Stimulated activated CD8-positive, alpha-beta memory T cell treated with anti-CD3 and anti-CD28 coated beads, Interleukin-15, amount 100 ng/mL, for 4 hours (primary cell): ENCODE measurements around the gene NCAM2.

Source experiments
- DNase-seq, 2 donors: peaks; one replicate each; pipeline ENCODE4 v3.0.0-alpha.2; 2020; ENCODE audit warnings: low read depth in 2 of 2

NCAM2 gene

DNA sequence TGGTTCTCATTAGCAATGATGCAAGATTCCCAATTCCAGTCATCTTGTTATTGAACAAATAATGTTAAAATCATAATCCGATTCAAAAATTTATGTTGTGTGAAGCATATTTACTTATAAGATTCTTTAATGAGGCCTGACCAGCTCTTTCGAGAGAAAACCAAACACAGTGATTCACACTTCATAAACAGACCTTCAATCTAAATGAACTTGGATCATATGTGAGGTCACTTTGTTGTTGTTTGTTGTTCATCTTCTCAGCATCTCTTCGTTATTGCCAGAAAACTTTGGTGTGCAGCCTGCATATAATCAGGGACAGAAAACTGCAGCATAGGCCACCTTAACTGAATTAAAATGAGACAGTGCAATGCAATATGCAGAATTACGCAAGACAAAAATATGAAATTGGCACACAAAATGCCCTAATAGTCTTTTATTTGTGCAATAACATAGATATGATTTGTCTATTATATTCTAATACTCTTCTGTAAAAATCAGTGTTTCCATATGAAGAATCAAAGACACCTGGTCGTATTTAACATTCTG, 30.1 kb downstream of the NCAM2 start:
- DNase-seq, result no peak

DNA sequence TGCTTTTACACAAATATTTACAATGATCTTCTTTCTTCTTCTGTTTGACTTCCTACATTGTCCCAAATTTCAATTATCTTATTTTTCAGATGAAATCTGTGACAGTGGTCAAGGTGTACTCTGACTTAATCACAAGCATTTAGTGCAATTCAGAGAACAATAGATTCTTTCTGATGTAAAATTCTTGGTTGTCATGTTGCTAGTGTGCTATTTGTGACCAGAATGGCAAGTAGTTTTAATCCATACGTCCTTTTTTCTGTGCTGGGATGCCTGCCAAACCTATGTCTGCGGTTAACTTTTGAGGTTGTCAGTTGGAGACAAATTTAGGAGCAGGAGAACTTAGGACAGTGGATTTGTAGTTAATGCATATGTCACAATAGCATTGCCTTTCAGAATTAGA, 31.0 kb downstream of the NCAM2 start:
- DNase-seq, result no peak

DNA sequence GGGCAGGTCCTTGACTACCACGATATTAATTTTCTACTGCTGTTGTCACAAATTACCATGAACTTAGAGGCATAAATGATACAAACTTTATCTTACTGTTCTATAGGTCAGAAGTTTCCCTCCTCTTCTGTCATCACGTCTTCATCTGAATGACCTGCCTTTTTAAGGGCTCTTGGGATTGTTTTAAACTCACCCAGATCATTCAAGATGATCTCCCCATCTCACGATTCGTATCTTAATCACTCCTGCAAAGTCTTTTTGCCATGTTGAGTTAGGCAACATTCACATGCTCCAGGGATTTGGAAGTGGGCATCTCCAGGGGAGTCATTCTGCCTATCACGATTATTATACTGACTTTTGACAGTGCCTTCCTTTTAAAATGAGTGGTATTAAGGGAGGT, 32.1 kb downstream of the NCAM2 start:
- no peak for DNase-seq

DNA sequence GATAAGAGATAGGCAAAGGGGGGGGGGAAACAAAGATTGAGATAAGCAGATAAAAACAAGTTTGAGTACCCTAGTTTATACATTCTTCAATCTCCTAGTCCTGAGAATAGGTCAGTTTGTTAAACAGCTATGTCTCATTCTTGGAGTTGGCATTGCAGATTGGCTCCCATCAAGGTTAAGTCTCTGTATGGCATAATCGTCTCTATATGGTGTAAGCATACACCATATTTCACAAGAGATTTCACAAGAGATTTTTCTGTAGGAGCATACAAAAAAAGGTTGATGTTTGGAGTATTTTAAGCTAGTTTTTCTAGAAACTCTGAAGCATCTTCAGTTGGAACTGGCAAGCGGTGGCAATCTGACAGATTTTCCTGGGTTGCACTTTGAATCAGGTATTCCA, 35.8 kb downstream of the NCAM2 start:
- DNase-seq, result no peak

DNA sequence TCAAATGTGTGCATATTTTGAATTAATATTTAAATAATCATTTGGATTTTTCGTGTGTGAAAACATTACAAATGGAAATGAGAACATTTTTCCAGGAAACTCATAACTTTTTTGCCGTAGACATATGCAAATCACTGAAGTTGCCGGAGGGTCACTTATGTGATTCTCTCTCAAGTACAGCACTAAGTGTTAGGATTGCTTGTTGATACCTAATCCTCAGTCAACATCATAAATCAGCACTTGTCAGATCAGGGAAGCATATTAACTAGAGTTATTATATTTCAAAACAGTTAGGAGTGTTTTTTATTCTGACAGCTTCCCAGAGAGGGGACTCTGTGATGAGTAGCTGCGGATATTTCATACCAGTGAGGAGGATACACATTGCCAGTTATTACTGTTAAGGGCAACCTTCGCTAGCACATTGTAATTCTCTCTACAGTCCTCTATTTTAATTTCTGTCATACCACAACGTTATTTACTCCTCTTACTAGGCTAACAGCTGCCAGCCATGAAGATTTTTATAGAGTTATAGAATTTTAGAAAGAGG, 41.5 kb downstream of the NCAM2 start:
- no peak for DNase-seq

DNA sequence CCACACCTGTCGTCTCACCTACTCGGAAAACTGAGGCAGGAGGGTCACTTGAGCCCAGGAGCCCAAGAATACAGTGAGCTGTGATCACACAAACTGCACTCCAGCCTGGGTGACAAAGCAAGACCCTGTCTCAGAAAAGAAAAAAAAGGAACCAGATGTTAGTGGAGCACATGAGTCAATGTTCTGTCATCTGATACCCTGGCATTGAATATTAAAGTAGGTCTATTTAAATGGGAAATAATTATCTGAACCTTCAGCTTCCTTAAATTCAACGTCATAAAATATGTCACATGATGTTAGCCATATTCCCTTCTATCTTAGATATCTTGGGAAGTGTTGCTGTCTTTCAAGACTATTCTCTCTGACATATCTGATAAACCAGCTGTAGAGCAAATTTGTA, 47.3 kb downstream of the NCAM2 start:
- DNase-seq, result no peak

DNA sequence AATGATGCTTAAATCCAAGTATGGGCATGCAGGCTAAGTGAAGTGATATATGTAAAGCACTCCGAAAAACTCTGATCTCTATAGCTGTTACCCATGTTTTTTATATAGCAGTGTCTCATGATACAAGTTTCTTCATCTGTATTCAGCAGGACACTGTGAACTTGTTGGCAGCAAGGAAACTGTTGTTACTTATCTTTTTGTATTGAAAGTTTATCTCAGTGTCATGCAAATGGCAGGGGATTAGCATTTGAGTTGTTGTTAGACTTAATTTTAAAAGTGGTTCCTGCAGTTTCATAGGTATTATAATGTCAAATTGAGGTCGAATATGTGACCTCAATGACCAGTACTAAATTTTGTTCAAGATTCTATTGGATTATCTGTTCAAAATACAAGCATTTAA, 47.9 kb downstream of the NCAM2 start:
- no peak for DNase-seq

DNA sequence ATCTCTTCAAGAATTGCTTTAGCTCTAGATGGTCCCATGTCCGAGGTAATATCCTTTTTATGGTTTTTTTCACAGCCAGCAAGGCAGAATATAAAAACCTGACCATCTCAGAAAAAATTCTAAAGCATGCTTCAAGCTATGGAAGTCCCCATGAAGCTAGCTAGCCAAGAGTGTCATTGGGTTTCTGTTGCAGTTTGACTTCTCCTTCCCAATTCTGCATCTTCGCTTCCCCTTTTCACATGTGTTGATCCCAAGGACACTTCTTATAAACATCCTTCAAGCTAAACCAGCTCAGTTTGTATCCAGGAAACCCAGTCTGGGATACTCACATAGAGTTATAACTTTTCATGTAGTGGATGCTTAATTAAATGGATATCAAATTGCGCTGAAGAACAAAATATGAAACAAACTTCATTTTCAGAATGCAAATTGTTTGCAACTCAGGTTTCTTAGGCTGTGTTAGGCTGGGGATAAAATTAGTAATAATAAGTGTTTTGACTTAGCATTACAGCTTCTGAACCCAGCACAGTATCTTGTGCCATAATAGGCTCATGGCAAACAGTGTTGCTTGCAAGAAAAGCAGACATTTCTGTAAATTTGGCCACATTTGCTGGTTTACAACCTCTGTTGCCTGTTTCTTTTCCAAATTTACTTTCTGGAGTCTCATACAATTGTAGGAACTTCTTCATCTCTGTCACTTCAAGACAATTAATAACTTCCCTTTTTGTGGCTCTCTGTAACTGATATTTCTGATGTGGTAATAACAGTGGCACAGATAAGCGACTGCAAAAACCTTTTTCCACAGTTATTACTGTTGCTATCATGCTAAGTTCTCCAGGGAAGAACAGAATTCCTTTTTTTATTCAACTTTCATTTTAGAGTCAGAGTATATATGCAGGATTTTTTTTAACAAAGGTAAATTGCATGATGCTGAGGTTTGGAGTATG, 53.2 kb downstream of the NCAM2 start:
- DNase-seq, result no peak

DNA sequence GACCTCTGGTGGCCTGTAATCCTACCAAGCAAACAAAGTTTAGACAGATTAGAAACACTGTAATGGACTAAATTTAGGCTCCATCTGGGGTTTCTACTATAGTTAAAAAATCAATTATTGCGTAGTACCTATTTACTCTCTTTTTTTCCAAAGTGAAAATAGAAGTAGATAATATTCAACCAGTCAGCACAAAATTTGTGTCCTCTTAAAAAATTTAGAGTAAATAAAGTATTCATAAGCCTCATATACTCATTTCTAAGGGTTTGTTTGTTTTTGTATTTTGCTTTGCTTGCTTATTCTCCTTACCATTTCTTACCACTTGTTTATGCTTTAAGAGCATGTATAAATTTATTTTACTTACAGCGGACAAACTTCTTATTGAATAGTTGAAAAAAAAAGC, 54.5 kb downstream of the NCAM2 start:
- no peak for DNase-seq

DNA sequence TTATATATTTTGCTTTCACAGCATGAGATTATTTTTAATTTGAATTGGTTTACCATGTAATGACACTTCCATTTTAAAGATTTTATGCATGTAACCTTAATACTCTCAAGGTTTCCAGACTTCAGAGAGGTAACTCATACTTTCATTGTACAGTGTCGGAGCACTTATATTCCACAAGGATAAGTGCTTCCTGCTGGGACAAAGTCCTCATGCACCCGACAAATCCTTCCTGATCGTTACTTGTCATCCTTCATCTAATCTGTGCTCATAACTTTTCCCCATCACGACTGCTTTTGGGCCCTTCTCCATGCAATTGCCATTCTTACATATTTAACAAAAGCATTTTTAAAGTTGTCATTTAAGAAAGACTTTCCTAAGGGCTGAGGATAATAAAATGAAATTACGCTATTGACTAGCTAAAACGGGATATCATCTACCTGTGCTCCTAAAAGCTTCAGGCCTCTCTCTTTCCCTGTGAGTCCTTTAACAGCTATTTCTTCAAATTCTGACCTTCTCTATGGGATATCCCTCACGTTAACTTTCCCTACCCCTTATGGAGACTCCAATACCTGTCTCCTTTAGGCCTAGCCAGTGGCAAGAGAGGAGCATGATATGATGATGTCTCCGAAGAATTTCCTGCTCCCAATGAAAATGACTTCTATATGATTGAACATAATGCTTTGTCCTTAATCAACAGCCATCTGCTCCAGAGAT, 59.3 kb downstream of the NCAM2 start:
- no peak for DNase-seq

DNA sequence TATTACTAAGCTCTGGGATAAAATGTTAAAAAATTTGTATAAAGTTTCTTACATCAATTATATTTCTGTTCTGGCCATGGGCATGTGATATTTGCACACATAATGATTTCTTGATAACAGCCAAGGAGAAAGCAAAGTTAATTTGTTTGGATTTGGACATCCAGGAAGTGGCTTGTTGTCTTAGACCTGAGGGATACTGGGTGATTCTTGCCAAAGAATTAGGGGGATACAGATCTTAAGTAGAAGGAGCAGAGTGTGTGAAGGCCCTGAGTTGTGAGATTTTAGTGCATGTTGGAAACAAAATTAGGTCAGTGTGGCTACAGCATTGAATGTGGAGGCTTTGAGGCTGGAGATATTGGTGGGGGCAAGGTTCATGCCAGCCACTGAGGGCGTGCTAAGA, 65.6 kb downstream of the NCAM2 start:
- DNase-seq, result no peak

DNA sequence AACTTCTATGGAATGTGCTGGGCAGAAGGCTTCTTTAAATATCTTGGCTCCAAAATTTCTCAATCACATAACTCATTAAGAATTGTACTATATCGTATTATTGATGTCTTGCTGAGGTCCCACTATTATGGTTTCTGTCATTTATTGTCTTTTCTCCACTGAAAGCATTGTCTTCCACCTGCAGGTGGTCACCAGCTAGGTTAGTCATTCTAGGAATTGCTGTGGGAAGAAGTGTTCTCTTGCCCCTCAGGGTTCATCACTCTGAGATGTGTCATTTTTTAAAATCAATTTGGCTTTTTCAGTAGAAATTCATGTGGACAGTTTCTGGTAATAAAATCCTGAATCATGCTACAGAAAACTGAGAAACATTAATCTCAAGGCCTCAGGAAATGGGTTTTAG, 66.1 kb downstream of the NCAM2 start:
- no peak for DNase-seq

DNA sequence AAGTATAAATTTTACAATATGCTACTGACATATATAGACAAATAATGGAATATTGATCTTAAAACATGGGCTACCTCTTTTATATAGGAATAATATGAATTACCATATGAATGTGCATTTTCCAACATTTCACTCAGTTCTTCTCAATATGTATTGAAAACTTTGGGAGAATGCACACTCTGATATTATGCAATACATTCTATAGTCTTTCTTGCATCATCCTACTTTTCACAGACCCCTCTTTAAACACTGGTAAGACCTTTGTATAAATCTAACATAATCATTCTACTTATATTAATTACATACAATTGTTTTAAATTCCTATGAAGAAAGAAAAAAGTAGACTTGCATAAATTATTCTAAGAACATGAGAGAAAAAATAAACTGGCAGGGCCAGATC, 69.2 kb downstream of the NCAM2 start:
- DNase-seq, result no peak

DNA sequence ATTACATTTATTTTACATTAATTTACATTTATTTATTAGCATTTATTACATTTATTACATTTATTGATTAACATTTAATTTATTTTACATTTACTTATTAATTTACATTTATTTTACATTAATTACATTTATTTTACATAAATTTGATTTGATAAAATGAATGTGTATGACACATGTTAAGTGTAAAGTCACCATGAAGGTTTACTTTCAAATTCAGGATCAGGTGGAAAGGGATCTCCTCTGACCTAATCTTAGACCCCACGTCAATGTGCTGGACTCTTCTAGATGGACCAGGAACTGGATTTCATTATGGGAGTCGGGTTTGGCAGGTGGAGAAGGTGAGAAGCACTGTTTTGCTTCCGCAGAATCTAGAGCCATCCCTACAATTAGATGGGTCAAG, 76.1 kb downstream of the NCAM2 start:
- no peak for DNase-seq

DNA sequence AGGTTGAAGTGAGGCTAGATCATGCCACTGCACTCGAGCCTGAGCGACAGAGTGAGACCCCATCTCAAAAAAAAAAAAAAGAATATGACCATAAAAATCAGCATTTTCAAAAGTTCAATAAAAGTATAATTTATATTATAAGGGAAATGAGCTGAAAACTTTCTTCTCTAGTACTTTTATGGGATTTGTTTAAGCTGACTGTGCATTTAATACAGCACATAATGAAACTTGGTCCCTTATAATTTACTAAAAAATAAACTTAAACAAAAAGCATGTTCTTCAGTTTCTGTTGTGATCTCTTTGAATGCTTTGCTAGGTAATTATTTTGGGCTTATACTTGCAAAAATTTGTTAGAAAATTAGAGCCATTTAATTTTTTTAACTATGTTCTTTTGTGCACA, 77.8 kb downstream of the NCAM2 start:
- no peak for DNase-seq

DNA sequence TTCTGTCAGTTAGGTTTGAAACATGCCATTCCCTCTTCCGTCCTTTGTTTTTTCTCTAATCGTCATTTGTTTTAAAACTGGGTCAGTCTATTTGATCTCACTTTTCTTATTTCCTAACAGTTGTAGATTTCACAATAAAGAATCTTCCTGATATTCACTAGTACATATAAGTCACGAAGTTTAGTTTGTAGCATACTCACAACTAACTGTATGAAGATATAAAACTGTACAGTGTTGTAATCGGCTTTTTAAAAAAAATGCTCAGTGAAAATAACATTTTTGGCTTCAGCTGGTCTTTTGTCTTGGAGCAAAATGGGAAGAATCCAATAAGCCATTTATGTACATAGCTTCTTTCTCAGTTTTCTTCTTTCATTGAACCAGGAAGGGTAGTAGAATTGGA, 78.3 kb downstream of the NCAM2 start:
- DNase-seq, result no peak

DNA sequence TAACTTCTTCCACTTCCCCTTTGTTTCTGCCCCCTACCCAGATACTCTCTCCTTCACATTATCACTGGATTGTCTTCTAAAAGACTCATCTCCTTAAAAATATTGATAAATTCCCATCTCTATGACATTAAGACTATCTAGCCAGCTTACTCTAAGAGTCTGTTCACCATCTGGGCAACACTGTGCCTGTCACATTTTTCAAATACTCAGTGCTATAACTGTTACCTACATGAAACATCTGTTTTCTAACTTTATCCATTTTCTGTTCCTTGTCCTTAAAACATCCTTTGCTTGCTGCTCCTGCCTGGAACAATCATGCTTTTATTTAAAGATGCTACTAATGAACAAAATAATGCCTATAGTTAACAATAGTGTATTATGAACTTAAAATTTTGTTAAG, 81.4 kb downstream of the NCAM2 start:
- no peak for DNase-seq

DNA sequence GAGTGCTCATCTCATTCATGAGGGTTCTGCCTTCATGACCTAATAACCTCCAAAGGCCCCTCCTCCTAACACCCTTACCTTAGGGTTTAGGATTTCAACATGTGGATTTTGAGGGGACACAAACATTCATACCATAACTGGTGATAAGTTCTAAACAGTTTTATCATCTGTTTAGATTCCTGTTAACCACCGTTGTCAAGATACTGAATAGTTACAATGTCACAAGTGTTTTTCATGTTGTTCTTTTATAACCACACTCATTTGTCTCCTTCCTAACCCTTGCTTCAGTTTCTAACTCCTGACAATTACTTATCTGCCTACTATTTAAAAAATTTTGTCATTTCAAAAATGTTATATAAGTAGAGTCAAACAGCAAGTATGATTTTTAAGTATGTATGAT, 86.0 kb downstream of the NCAM2 start:
- no peak for DNase-seq

DNA sequence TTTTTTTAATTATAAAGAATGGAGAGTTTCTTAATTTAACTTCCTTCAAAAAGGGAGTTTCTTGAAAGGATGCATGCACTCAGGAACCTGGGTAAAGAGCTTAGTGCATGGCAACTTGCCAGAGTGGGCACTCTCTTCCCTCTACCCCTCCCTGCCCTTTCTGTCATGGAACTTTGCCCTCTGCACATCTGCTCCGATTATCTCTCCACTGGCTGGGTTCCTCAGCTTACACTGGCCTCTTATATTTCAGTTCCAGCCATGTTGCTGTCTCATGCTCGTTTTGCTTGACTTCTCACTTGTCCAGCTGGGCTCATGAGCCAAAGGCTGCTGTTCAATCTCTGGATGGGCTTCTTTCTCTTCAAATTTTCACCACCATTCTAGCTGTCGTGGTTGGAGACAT, 87.0 kb downstream of the NCAM2 start:
- DNase-seq, result no peak

DNA sequence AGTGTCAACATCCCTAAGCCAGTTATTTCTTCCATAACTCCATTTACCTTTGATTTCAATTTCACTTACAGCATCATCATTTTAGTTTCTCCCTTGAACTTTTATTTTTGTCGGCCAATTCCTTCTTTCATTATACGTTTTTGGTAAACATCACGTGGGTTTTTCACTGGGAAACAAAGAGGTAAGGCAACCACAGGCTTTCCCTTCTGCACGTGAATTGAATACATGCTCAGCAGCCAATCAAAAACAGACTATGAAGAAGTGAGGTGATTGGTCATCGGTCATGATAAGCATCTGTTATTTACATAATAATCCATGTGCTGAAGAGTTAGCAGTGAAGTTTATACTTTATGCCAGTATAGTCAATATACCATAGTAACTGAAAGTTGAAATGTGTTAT, 98.7 kb downstream of the NCAM2 start:
- DNase-seq, result no peak

DNA sequence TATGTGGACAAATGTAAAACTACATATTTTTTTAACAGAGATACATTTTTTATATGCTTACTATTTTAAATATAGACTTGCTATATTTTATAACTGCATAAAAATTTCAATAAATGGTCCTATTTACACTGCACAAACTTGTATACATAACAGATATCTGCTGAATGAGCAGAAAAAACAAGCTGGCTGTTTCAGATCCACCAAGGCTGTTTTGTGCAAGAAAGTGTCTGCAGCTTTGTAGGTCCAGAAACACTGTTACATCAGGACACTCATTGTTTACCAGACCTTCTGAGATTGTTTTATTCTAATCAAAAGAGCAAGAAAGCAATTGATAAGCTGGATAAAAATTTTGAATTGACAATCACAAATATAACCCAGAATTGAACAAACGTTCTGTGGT, 99.3 kb downstream of the NCAM2 start:
- no peak for DNase-seq

DNA sequence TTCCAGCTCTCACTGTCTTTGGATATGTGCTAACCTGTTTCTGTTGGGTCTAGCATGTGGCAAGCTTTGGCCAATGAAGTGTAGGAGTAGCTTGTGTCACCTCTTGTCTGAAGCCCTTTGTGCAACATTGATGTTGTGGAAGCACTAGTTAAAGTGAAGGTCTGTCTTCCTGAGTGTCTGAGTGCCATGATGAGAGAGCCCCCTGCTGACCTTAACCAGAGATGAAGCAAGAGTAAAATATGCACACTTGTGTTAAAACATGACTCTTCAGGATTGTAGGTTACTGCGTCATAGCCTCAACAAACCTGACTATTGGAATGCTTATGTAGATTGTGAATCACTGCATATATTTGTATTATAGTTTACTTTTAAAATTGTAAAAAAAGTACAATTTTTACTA, 103.7 kb downstream of the NCAM2 start:
- DNase-seq, result no peak

DNA sequence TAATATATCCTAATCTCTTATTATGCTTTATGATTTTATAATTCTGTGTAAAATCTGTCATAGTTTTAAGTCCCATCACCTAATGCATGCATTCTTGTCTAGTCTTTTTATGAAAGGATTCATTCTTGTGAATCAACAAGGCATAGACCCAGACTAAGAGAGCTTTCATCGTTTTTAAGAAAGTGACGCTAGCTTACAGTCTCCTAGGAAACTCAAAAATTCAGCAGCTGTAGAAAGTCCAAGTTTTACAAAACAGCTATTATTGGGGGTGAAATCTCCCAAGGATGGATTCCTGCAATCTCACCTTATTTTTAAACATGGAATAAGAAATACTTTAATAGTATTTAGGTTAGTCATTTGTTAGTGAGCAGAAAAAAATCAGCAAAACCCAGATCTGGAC, 104.7 kb downstream of the NCAM2 start:
- DNase-seq, result no peak
